CD1c-positive myeloid dendritic cell (primary cell): ENCODE results near the gene NRG3.
"Not testable (repeated sequence)": the region's sequence is repeated elsewhere in the genome, so short reads cannot be mapped to it uniquely, and the experiment has no call there.

Experiments
- DNase-seq: peaks from one replicate; pipeline ENCODE4 v3.0.0-alpha.2; 2016; ENCODE audit errors: extremely low spot score

NRG3 gene

DNA sequence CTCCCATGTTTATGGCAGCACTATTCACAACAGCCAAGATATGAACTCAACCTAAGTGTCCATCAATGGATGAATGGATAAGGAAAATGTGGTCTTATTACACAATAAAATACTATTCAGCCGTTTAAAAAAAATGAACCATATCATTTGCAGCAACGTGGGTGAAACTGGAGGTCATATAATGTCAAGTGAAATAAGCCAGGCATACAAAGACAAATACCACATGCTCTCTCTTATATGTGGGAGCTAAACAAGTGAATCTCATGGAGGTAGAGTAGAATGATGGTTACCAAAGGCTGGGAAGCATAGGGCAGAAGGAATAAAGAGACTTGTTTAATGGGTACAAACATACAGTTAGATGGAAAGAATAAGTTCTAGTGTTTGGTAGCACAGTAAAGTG lies 699.1 kb downstream of the NRG3 start:
- DNase-seq: no peak

DNA sequence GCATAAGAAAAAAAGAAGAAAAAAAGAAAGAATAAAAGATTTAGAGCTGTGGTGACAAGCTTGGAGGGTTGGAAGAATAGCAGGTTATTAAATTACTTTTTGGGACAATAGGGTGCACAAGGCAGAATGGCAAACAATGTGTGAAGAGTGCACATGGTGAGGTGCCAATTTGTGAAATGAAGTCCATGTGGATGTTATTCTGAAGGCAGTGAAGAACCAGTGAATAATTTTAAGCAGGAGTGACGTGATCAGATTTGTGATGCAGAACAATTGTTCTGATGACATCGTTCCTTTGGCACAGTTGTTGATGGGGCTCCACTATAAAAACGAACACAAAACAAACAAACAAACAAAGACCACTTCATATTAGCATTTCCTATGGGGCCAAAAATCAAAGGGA lies 700.3 kb downstream of the NRG3 start:
- DNase-seq: no peak

DNA sequence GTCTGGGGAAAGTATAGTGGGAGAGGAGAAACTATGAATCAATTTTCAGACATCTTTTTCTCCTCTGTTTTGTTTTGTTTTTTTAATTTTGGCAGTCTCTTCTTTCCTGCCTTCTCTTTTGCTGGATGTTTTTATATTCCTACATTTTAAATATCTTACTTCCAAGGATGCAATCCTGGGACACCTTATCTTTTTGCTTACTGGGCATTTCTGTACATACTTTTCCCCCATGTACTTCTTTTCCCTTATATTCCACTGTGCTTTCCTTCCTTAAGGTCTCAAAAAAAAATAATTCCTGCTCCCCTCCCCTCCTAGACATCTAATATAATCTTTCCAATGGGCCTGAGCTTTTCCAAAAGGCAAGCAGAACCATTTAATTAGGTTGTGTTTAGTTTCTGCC lies 701.1 kb downstream of the NRG3 start:
- DNase-seq: no peak

DNA sequence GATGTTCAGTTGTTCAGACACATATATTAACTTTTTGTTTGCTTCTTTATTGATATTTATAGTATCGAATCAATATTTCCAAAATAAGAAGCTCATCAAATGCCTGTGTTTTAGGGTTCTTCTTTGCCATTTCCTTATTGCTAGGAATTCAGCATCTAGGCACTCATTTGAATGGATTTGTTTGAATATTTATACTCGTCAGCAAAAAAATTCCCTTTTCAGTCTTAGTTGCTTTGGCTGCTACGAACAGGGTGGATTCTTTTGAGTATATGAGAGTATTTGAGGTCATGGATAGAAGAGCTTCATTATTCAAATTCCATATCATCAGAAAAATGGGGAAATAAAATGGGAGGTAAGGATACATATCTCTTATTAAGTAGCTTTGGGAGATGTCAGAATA lies 706.9 kb downstream of the NRG3 start:
- no peak for DNase-seq

DNA sequence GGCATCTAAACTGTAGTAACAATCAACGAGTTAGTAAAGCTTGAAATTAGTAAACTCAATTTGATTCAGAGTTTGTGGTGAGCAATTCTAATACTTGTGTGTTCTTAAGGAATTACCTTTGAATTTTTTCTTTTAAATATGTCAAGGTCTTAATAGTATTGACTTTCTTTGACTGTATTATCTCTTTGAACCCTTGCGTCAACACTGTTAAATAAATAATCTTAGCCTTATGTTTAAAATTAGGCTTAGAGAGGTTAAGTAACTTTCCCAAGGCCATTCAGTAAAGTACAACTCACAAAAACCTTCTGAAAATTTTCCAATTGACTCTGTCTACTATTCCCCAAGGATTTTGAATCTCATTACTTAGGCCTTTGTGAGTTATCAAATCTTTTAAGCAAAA lies 716.4 kb downstream of the NRG3 start:
- DNase-seq: no peak

DNA sequence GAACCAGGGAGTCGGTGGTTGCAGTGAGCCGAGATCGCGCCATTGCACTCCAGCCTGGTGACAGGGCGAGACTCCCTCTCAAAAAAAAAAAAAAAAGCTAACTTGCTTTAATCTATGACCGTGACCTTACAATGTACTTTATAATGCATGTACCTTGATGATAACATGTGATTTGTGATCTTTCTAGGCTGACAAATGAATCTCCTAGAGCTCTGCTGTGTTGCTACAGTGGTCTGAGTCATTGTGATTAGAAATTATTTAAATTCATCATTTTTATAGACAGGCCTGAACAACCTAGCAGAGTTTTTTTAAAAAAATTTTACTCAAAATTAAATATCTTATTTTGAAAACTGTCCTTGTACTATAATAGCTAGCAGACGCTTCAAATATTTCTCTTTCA lies 722.8 kb downstream of the NRG3 start:
- no peak for DNase-seq

DNA sequence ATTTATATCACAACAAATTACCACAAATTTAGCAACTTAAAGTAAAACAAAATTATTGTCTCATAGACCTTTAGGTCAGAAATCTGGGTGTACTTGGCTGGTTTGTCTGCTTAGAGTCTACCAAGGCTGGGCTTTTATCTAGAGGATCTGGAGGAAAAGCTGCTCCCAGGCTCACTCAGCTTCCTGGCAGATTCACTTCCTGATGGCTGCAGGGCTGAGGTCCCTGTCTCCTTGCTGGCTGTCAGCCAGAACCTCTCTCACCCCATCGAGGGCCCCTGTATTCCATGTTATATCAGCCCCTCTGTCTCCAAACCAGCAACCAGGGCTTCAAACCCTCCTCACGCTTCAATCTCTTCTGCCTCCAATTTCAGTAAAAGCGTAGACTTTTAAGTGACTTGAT lies 734.9 kb downstream of the NRG3 start:
- DNase-seq: no peak

DNA sequence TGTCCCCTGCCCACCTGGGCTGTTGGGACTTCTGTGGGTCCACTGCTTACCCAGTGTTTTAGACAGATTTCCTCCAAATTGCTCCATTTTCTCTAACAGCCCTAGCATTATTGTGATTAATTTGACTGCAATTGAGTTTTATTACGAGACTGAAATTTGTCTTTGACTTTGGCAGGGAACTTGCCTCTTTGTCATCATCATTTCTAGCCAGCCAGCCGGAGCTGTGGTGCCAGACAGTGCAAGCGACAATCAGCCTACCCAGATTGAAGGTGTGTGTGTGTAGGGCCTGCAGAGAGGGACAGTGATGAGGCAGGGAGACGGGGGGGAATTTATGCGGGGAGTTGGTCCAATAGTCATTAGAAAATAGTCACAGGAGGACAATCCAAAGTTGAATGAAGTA lies 743.0 kb downstream of the NRG3 start:
- no peak for DNase-seq

DNA sequence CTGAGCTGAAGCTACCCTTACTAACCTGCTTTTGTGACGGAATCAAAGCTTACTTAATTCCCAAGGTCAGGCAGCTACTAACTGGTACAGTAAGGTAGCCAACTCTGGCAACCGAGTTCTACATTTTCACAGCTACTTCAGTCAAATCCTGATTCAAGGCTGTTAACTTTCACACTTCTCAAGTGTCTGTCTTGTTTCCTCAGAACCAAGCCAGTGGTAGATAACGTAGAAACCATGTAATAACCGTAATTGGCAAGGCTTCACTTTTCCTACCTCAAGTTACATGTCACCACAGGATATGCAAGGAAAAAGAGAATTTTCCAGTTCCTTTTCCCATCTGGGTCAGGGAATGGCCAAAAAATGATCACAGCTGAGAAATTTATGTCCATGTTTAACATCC lies 746.7 kb downstream of the NRG3 start:
- DNase-seq: no peak

DNA sequence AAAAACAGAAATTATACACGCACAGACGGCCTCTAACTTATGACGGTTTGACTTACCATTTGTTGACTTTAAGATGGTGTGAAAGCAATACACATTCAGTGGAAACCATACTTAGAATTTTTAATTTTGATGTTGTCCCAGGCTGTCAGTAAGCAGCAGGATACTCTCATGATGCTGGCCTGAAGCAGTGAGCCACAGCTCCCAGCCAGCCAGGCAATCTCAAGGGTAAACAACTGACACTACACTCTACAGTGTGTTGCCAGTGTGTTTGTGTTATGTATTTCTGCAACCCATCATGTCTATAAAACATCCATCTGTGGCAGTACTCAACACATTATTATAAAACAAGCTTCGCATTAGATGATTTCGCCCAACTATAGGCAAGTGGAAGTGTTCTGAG lies 747.5 kb downstream of the NRG3 start:
- no peak for DNase-seq

DNA sequence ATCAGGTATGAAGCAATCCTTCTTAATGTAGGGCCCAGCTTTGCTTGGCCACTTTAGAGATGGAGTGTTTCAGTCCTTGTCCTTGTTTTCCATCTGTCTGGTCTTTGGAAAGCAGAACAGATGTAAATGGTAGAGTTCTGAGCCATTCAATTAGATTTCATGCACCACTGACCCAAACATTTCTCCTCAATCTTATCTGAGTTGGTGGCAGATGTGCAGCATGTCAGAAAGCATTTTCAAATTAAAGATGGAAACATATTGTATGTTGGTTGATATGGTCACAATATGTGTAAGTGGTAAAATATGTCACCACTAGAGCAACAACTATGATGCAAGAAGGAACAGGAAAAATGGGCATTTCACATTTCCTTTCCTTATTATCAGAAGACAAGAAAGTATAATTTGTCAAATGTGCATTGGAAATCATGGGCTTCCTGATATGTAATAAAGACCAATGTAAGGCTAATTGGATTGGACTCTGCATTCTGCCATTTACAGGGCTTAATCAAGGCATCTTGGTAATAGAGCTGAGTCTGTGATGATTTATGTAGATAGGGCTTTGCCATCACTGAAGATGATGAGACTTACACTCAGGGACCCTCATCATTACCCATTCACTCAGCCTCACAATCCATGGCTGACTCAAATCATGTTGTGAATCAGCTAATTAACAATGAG lies 750.7 kb downstream of the NRG3 start:
- no peak for DNase-seq

DNA sequence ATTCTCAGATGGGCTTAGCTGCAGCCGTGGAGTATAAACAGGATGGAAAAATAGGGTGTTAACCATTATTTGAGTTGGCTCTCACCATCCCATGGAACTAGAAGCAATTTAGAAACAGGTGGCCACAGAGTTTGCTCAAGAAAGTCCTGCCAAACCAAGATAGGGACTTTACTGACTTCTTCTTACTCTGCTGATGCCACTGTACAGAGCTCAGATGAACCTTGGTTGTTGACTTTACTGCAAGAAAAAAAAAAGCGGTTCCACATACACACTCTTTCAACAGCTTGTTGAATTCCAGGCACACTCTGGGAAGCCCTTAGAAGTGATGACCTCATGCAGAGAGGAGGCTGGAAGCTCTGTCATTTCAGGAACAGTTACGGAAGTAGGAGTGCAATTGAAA lies 753.4 kb downstream of the NRG3 start:
- DNase-seq: no peak

DNA sequence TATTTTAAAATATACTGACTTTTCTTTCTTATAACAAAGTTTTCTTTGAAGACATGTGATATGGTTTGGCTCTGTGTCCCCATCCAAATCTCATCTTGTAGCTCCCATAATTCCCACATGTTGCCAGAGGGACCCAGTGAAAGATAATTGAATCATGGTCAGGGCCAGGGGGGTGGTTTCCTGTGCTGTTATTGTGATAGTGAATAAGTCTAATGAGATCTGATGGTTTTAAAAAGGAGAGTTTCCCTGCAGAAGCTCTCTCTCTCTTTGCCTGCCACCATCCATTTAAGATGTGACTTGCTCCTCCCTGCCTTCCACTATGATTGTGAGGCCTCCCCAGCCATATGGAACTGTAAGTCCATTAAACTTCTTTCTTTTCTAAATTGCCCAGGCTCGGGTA lies 768.1 kb downstream of the NRG3 start:
- no peak for DNase-seq

DNA sequence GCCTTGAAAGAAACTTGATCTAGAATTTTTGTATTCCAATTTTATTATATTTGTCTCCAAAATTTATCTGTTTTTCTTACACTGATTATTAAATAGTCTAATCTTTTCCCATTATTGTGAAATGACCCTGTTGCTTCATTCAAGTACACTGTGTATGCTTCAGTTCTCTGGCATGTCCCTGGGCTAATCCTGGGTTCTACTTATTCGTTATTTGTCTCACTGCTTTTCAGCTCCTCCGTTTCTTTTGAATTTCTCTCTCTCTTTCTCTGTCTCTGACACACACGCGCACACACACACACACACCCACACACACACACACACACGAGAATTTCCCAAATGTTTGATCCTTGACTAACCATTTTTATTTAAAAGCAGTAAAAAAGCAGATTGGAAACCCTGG lies 768.6 kb downstream of the NRG3 start:
- DNase-seq: no peak

DNA sequence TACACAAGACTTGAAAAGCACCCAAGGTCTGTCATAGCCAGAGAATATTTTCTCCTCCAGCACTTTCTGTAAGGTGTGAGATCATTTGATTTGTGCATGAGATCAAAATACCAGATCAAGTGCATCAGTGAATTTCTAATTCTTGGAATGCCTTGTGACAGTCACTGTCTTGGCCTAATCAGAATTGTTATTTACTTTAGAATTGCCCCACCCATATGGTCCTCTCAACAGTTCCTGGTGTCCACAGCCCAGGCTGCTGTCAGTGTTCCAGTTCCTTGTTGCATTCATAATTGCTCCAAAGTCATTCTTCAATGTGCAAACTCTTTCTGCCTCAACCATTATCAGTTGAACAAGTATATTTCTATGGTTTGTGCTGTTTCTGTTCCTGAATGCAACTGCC lies 770.2 kb downstream of the NRG3 start:
- no peak for DNase-seq

DNA sequence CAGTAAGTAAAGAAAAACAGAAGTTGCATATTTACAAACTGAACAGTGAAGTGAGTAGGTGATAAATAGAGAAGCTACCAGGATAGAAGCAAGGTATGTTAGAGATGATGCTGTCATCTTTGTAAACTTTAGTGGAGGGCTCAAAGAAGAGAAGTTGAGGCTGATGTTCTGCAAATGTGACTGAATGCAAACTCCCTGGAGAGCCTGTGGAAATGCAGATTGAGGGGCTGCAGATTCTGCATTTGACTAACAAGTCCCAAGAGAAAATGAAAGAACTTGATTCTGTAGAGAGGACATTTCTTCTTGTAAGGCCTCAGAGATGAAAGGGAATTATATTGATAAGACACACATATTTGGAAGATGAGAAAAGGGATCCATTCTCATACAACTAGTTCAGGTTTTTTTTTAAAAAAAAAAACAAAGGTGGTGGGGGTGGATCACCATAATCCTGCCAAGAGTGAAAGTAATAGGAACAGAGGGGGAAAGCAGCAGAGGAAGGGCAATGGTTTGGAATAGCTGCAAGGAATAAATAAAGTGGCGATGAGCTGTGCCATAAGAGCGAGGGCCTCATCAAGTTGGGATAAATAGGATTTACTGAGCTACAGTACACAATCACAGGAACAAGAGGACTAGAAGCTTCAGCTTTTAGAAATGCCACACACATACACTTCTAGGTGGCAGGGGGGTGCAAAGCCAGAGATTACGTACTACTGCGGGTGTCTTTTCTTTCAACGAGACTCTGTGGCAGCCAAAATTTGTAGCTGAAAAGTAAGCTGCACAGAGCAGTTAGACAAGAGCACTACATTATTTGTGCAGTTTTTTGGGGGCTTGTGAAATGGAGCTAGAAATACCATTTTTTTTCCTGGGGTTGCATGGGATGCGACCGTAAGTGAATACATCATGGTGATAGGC lies 778.5 kb downstream of the NRG3 start:
- DNase-seq: no peak

DNA sequence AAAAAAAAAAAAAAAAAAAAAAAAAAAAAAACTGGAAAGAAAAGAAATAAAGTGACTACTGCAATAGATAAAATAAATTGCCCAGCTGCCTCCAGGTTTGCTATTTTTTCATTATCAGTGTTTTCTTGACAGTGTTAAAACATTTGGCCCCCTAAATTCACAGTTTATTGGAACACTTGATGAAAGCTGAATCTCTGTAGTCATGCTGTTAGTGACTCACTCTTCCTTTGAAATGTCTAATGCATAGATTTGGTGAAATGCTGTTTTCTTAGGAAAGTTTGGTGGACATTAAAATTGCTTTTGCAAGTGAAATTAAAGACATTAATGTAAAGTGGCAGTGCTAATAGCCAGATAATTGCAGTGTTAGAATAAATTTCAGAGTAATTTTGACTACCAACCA lies 785.2 kb downstream of the NRG3 start:
- no peak for DNase-seq

DNA sequence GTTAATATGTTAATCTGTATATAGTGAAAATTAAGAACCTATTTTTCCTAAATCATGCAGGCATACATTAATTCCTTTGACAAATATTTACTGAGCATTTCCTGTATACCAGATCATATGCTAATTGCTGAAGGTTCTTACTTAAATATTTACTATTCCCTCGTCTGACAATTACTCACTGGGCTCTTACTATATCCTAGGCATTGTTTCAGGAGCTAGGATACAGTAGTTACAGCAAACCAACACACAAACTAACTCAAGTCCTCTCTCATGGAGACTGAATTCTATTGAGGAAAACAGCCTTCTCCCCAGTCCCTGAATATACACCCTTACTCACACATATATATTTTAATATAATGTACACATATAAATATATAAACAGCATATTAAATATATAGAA lies 786.0 kb downstream of the NRG3 start:
- no peak for DNase-seq

DNA sequence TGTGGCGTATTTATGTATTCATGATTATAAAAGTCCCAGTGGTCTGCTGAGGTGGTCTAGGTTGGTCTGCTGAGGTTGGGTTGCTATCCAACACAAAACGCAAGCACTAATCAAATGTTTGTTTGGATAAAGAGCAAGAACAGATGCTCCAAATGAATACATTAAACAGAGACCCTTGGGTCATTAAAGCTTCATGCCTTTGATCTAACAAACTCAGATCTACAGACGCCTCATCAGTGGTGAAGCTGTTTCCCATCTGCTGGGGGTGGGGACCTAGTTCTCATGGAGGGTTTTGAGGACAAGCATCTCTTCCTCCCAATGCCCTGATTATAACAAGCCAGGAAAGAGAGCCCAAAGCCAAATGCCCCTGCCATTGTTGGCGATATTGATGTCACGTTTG lies 786.7 kb downstream of the NRG3 start:
- no peak for DNase-seq

DNA sequence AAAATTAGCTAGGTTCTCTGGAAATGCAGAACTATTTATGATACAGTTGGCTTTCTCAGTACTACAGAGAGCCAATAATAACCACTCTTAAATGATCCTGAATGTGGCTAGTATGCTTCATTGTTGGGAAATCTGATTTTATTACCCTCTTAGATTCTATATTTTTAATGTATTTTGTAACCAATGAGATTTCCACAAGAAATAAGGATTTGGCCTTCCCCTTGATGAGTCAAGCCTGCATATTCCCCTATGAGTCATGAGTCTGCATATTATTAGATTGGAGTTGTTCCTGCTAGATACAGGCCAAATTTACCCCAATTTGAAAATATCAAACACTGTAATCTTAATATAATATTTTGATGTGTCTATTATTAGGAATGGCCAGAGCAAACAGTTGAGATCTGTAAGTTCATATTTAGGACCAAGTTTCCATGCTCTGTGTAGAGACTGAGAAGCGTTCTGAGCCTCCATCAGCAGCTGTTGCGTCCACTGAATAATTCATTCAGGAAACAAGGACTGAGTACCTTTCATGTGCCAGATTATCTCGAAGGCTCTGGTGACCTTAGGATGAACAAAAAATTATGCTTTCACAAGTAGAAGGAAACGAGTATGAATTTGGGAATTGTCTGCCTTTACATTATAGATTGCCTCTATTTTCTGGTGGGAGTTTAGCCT lies 793.4 kb downstream of the NRG3 start:
- no peak for DNase-seq

DNA sequence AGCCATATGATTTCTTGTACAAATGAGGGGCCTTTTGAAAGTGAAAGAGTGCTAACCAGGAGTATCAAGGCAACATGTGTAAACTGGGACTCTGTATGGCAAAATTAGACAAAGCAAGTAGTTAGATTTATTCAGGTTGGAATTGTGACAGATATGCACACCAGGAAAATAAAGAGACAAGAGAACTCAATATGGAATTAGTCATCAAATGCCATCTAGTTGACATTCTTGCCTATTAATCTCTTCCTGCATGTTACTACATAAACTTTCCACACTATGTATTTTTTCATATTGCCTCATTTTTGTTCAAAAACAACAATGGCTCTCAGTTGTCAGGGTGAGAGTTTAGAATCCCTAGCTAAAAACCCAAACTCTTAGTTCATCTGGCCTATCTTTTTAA lies 799.0 kb downstream of the NRG3 start:
- DNase-seq: no peak

DNA sequence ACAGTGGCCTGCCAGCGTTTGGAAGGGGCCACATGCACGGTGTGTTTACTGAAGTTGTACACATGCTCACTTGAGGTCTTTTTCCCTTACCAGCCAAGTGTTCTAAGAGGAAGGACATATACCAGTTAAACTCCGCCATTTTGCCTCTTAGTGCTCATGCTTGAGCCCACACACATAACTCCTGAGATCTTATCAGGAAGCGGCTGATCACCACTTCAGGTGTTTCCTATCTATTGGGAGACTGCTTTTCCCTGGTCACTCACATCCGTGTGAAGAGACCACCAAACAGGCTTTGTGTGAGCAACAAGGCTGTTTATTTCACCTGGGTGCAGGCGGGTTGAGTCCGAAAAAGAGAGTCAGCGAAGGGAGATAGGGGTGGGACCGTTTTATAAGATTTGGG lies 802.9 kb downstream of the NRG3 start:
- DNase-seq: not testable (repeated sequence)

DNA sequence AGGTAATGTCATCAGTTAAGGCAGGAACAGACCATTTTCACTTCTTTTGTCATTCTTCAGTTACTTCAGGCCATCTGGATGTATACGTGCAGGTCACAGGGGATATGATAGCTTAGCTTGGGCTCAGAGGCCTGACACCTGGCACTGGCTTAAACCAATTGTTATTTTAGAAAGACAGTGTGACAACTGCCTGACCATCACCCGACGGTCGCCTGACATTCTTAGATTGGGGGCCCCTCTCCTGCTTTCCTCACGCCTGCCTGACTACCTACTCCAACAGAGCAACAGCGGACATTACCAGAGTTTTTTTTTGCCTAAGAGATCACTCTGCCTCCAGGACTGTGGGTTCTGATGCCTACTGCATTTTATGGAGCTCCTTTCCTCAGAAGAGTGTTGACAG lies 803.5 kb downstream of the NRG3 start:
- not testable (repeated sequence) for DNase-seq
